Effector memory CD8-positive, alpha-beta T cell (primary cell): ENCODE measurements around the gene KYAT1.

ENCODE experiments used
- ATAC-seq: fragments of 150-1000 bp; cut with Tn5 transposase; replicated peaks from 2 replicates; pipeline ENCODE4 v1.10.0; 2021; ENCODE audit warnings: mild to moderate bottlenecking, moderate library complexity
- DNase-seq, 3 experiments: peaks; one replicate each; pipeline ENCODE4 v3.0.0; 2021
- H3K27ac Mint-ChIP-seq, 2 donors: one replicate each; pipeline ENCODE4 v1.8.0; 2022; ENCODE audit warnings: mild to moderate bottlenecking in 2 of 2, mixed read lengths in 2 of 2, moderate library complexity in 2 of 2
- H3K27me3 Mint-ChIP-seq, 2 donors: one replicate each; pipeline ENCODE4 v1.8.0; 2022; ENCODE audit warnings: mixed read lengths in 2 of 2
- H3K36me3 Mint-ChIP-seq: one replicate; pipeline ENCODE4 v1.8.0; 2022; ENCODE audit warnings: mild to moderate bottlenecking, moderate library complexity, mixed read lengths; ENCODE audit not compliant: insufficient read depth
- H3K4me1 Mint-ChIP-seq, 2 donors: one replicate each; pipeline ENCODE4 v1.8.0; 2022; ENCODE audit warnings: low read depth in 2 of 2, mixed read lengths in 2 of 2
- H3K4me3 Mint-ChIP-seq, 2 donors: one replicate each; pipeline ENCODE4 v1.8.0; 2022; ENCODE audit warnings: mild to moderate bottlenecking in 2 of 2, mixed read lengths in 2 of 2, moderate library complexity in 2 of 2
- H3K9me3 Mint-ChIP-seq, 2 donors: one replicate each; pipeline ENCODE4 v1.8.0; 2022; ENCODE audit warnings: mixed read lengths in 2 of 2

Gene KYAT1

GRCh38 chr9:128916204-128916603 is 34.5 kb upstream of the KYAT1 start:
- H3K27me3 Mint-ChIP-seq, result no peaks in the 10 kb centered on the region
- H3K4me3 Mint-ChIP-seq, result no peak overlapping the region
- H3K9me3 Mint-ChIP-seq, result no peaks in the 10 kb centered on the region
- H3K4me1 Mint-ChIP-seq, result peaks cover 18 to 26% of the 10 kb centered on the region in 2 donors
- H3K27ac Mint-ChIP-seq, result peak overlapping the region in 1 of 2 donors; percentile 76
- no peak for DNase-seq
- no peak for ATAC-seq
- H3K36me3 Mint-ChIP-seq, result peaks cover 51% of the 10 kb centered on the region

- no peak for ATAC-seq
- Mint-ChIP-seq H3K9me3 (no peaks in the 10 kb centered on the region), H3K4me1 (peaks cover 24 to 26% of the 10 kb centered on the region in 2 donors), H3K27ac (peak overlapping the region; percentile 85 to 87), H3K4me3 (no peak overlapping the region), H3K36me3 (peaks cover 63% of the 10 kb centered on the region), H3K27me3 (no peaks in the 10 kb centered on the region)
- no peak for DNase-seq
Observed at GRCh38 chr9:128913995-128914772, 32.4 kb upstream of the KYAT1 start.

- Mint-ChIP-seq H3K4me3 (peak overlapping the region in 1 of 2 donors; percentile 46), H3K36me3 (peaks cover 63% of the 10 kb centered on the region), H3K27ac (peak overlapping the region; percentile 85 to 87), H3K27me3 (no peaks in the 10 kb centered on the region), H3K9me3 (no peaks in the 10 kb centered on the region), H3K4me1 (peaks cover 27 to 28% of the 10 kb centered on the region in 2 donors)
- no peak for DNase-seq
- no peak for ATAC-seq
Observed at GRCh38 chr9:128913048-128913900, 31.5 kb upstream of the KYAT1 start.

- peak overlapping the region; percentile 19 to 46 for H3K4me3 Mint-ChIP-seq
- DNase-seq, result no peak
- no peaks in the 10 kb centered on the region for H3K27me3 Mint-ChIP-seq
- H3K9me3 Mint-ChIP-seq, result no peaks in the 10 kb centered on the region
- no peak for ATAC-seq
- peak overlapping the region; percentile 85 to 87 for H3K27ac Mint-ChIP-seq
- H3K36me3 Mint-ChIP-seq, result peaks cover 61% of the 10 kb centered on the region
- H3K4me1 Mint-ChIP-seq, result peaks cover 28 to 30% of the 10 kb centered on the region in 2 donors
Observed at GRCh38 chr9:128912270-128912853, 30.6 kb upstream of the KYAT1 start.

- no peak for DNase-seq
- peaks cover 53% of the 10 kb centered on the region for H3K36me3 Mint-ChIP-seq
- H3K4me3 Mint-ChIP-seq, result peak overlapping the region in 1 of 2 donors; percentile 46
- peak overlapping the region; percentile 85 to 87 for H3K27ac Mint-ChIP-seq
- no peaks in the 10 kb centered on the region for H3K9me3 Mint-ChIP-seq
- no peak for ATAC-seq
- peaks cover 31 to 34% of the 10 kb centered on the region in 2 donors for H3K4me1 Mint-ChIP-seq
- H3K27me3 Mint-ChIP-seq, result no peaks in the 10 kb centered on the region
Observed at GRCh38 chr9:128911529-128912035, 29.8 kb upstream of the KYAT1 start.

GRCh38 chr9:128910906-128911305 is 29.2 kb upstream of the KYAT1 start:
- DNase-seq (no peak), ATAC-seq (no peak)
- Mint-ChIP-seq H3K4me1 (peaks cover 32 to 36% of the 10 kb centered on the region in 2 donors), H3K36me3 (peaks cover 46% of the 10 kb centered on the region), H3K9me3 (no peaks in the 10 kb centered on the region), H3K4me3 (no peak overlapping the region), H3K27ac (peak overlapping the region; percentile 85 to 87), H3K27me3 (no peaks in the 10 kb centered on the region)

- ATAC-seq (peak; percentile 43), DNase-seq (no peak)
- H3K4me1 Mint-ChIP-seq, result peaks cover 32 to 40% of the 10 kb centered on the region in 2 donors
- no peak overlapping the region for H3K4me3 Mint-ChIP-seq
- H3K36me3 Mint-ChIP-seq, result peaks cover 39% of the 10 kb centered on the region
- H3K27ac Mint-ChIP-seq, result peak overlapping the region; percentile 79 to 86
- H3K27me3 Mint-ChIP-seq, result no peaks in the 10 kb centered on the region
- H3K9me3 Mint-ChIP-seq, result no peaks in the 10 kb centered on the region
Observed at GRCh38 chr9:128909859-128910258, 28.1 kb upstream of the KYAT1 start.

- H3K4me1 Mint-ChIP-seq, result peaks cover 35 to 39% of the 10 kb centered on the region in 2 donors
Observed at GRCh38 chr9:128908372-128908771, 26.6 kb upstream of the KYAT1 start.

GRCh38 chr9:128906741-128907140 is 25.0 kb upstream of the KYAT1 start:
- Mint-ChIP-seq H3K4me3 (no peak overlapping the region), H3K36me3 (peaks cover 41% of the 10 kb centered on the region), H3K27me3 (no peaks in the 10 kb centered on the region), H3K9me3 (no peaks in the 10 kb centered on the region), H3K4me1 (peaks cover 37% of the 10 kb centered on the region in 2 donors), H3K27ac (peak overlapping the region; percentile 58 to 69)
- no peak for DNase-seq
- no peak for ATAC-seq

More at GRCh38 chr9:128908372-128908771, 26.6 kb upstream of the KYAT1 start:
- Mint-ChIP-seq H3K27ac (peak overlapping the region in 1 of 2 donors; percentile 79), H3K27me3 (no peaks in the 10 kb centered on the region), H3K36me3 (peaks cover 31% of the 10 kb centered on the region), H3K9me3 (no peaks in the 10 kb centered on the region), H3K4me3 (no peak overlapping the region)
- ATAC-seq, result no peak
- DNase-seq, result no peak

GRCh38 chr9:128905964-128906363 is 24.2 kb upstream of the KYAT1 start:
- Mint-ChIP-seq H3K36me3 (peaks cover 38% of the 10 kb centered on the region), H3K4me3 (no peak overlapping the region), H3K9me3 (no peaks in the 10 kb centered on the region), H3K27ac (peak overlapping the region; percentile 4 to 69), H3K4me1 (peaks cover 34% of the 10 kb centered on the region in 2 donors), H3K27me3 (no peaks in the 10 kb centered on the region)
- ATAC-seq (no peak), DNase-seq (no peak)

- ATAC-seq, result no peak
- Mint-ChIP-seq H3K9me3 (no peaks in the 10 kb centered on the region), H3K36me3 (peaks cover 27% of the 10 kb centered on the region), H3K4me3 (no peak overlapping the region), H3K27ac (peak overlapping the region; percentile 95 to 97), H3K27me3 (no peaks in the 10 kb centered on the region), H3K4me1 (peaks cover 40 to 47% of the 10 kb centered on the region in 2 donors)
- DNase-seq, result no peak
Observed at GRCh38 chr9:128903871-128904620, 22.3 kb upstream of the KYAT1 start.

- ATAC-seq, result no peak
- Mint-ChIP-seq H3K36me3 (peaks cover 20% of the 10 kb centered on the region), H3K9me3 (no peaks in the 10 kb centered on the region), H3K27ac (peak overlapping the region; percentile 95 to 97), H3K4me1 (peaks cover 45 to 53% of the 10 kb centered on the region in 2 donors), H3K4me3 (peak overlapping the region; percentile 81 to 83), H3K27me3 (no peaks in the 10 kb centered on the region)
- no peak for DNase-seq
Observed at GRCh38 chr9:128903079-128903461, 21.3 kb upstream of the KYAT1 start.
